Ishikawa (cell line): ENCODE data around the gene HTRA2.

Experiments used
- CEBPB ChIP-seq: IDR thresholded peaks from 2 replicates; pipeline ENCODE4 v1.6.1; 2012
- CREB1 ChIP-seq: IDR thresholded peaks from 2 replicates; pipeline ENCODE4 v1.6.1; 2012; ENCODE audit warnings: low read depth
- EGR1 ChIP-seq: IDR thresholded peaks from 2 replicates; pipeline ENCODE4 v1.6.1; 2012
- EP300 ChIP-seq: IDR thresholded peaks from 2 replicates; pipeline ENCODE4 v1.6.1; 2012; ENCODE audit warnings: borderline replicate concordance
- FOXM1 ChIP-seq: IDR thresholded peaks from 2 replicates; pipeline ENCODE4 v1.6.1; 2012; ENCODE audit warnings: low read depth, borderline replicate concordance
- MAX ChIP-seq: IDR thresholded peaks from 2 replicates; pipeline ENCODE4 v1.6.1; 2012
- NFIC ChIP-seq: IDR thresholded peaks from 2 replicates; pipeline ENCODE4 v1.6.1; 2012
- RAD21 ChIP-seq: IDR thresholded peaks from 2 replicates; pipeline ENCODE4 v1.6.1; 2012; ENCODE audit warnings: low read depth
- REST ChIP-seq: IDR thresholded peaks from 2 replicates; pipeline ENCODE4 v1.6.1; 2012; ENCODE audit warnings: low read depth, mild to moderate bottlenecking
- TAF1 ChIP-seq: IDR thresholded peaks from 2 replicates; pipeline ENCODE4 v1.6.1; 2012; ENCODE audit warnings: low read depth, mild to moderate bottlenecking
- TCF12 ChIP-seq: IDR thresholded peaks from 2 replicates; pipeline ENCODE4 v1.6.1; 2012; ENCODE audit warnings: low read depth
- TEAD4 ChIP-seq: IDR thresholded peaks from 2 replicates; pipeline ENCODE4 v1.6.1; 2012
- YY1 ChIP-seq: IDR thresholded peaks from 2 replicates; pipeline ENCODE4 v1.6.1; 2012; ENCODE audit warnings: low read depth
- ZBTB7A ChIP-seq: IDR thresholded peaks from 2 replicates; pipeline ENCODE4 v1.6.1; 2012; ENCODE audit warnings: low read depth
- TF ChIP-seq, protein P1 (sequence below): IDR thresholded peaks from 2 replicates; pipeline ENCODE4 v1.6.1; 2012

The HTRA2 gene

GRCh38 chr2:74495440-74495839, 34.3 kb upstream of the HTRA2 start:
- no peak for TF ChIP-seq ZBTB7A
- TF ChIP-seq NFIC = no peak
- no peak for TF ChIP-seq TCF12
- TF ChIP-seq, protein P1, sequence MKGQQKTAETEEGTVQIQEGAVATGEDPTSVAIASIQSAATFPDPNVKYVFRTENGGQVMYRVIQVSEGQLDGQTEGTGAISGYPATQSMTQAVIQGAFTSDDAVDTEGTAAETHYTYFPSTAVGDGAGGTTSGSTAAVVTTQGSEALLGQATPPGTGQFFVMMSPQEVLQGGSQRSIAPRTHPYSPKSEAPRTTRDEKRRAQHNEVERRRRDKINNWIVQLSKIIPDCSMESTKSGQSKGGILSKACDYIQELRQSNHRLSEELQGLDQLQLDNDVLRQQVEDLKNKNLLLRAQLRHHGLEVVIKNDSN = no peak
- TF ChIP-seq MAX = no peak
- TF ChIP-seq FOXM1 = no peak
- no peak for TF ChIP-seq TAF1
- no peak for TF ChIP-seq REST
- no peak for TF ChIP-seq RAD21
- no peak for TF ChIP-seq CEBPB
- TF ChIP-seq YY1 = no peak
- no peak for TF ChIP-seq EGR1
- no peak for TF ChIP-seq CREB1
- no peak for TF ChIP-seq EP300
- TF ChIP-seq TEAD4 = no peak

- TF ChIP-seq YY1 (no peak), NFIC (peak; percentile 84), EGR1 (no peak), MAX (no peak), REST (no peak), ZBTB7A (no peak), FOXM1 (no peak), TAF1 (no peak)
- TF ChIP-seq, protein P1 = no peak
These were observed 32.5 kb upstream of the HTRA2 start for GRCh38 chr2:74496997-74497776.

GRCh38 chr2:74497777-74498499, 31.8 kb upstream of the HTRA2 start:
- no peak for TF ChIP-seq RAD21

DNA sequence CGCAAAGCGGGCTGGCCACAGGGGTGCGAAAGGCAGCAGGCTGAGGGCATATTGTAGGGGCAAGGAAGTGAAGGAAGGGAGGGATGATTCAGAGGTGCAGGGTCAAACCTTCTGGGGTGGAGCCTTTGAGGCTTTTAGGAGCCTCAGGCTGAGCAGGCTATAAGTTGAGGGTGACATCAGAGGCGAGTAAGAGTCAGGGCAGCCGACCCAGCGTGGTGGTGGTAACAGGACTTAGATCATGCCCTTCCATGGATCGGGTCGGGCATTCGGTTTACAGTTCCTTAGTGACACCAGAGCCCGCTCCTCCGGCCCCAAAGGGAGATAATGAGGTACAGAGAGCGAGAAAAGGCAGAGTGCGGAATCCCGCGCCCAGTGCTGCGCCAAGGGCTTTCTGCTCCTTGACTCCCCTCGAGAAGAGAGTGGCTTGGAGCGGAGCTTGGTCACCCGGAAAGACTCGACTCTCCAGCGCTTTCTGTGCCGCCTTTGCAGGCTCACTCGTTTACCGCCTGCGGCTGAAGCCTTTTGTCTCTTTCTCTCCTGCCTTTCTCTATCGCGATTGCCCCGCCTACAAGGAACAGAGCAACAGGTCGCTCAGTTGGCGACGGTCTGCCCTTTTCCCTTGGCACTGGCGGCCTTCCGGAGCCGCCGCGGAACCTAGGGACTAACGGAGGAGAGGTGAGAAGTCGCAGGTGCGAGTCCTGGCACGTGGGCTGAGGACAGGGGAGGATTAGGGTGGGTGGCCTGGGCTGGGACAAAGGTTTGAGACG, 31.1 kb upstream of the HTRA2 start:
- TF ChIP-seq REST (no peak), TAF1 (no peak)
- TF ChIP-seq, protein P1 = no peak
